GM12801 (cell line): ENCODE data around the gene TSGA10IP.

Source experiments
- TF ChIP-seq, protein P1 (sequence below): IDR thresholded peaks from one replicate; pipeline ENCODE4 v1.5.1; 2011; ENCODE audit warnings: control low read depth; ENCODE audit not compliant: insufficient read length; ENCODE audit errors: extremely low read depth

The TSGA10IP gene

DNA sequence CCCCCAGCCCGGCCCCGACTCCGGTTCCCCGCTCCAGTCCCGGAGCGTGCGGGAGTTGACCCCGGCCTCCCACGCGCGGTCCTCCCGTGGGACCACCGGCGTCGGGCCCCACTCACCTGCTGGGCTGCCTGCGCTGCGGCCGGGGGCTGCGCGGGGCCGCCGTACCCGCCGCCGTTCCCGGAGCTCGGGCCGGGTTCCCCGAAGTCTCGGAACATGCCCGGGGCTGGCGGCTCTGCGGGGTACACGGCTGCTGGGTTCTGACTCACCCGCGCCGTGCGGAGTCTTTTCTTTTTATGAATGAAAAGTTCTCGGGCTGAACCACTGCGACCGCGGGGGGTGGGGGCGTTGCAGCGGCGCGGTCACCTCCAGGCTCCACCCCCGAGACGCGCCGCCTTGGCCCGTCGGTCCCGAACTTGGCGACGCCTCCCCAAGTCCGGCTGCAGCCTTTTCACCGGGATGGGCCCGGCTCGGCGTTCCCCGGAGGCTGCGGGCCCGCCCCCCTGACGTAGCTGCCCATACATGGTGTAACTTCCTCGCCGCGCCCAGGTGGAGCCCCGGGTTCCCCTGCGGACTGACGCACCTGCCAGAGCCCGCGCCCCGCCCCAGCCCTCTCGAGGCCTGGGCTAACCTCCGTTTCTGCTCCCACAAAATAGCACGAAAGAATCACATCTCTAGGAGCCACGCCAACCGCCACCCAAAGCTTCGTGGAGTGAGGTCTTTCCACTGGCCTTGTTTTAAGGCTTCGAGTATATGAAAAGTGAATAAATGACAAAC lies 45.0 kb upstream of the TSGA10IP start, which contains the start of gene FOSL1:
FOSL1 (minus strand) TSS at position 264 of the 774 bp plus-strand sequence; CDS start at position 215, 49 bp downstream.
- TF ChIP-seq, protein P1, sequence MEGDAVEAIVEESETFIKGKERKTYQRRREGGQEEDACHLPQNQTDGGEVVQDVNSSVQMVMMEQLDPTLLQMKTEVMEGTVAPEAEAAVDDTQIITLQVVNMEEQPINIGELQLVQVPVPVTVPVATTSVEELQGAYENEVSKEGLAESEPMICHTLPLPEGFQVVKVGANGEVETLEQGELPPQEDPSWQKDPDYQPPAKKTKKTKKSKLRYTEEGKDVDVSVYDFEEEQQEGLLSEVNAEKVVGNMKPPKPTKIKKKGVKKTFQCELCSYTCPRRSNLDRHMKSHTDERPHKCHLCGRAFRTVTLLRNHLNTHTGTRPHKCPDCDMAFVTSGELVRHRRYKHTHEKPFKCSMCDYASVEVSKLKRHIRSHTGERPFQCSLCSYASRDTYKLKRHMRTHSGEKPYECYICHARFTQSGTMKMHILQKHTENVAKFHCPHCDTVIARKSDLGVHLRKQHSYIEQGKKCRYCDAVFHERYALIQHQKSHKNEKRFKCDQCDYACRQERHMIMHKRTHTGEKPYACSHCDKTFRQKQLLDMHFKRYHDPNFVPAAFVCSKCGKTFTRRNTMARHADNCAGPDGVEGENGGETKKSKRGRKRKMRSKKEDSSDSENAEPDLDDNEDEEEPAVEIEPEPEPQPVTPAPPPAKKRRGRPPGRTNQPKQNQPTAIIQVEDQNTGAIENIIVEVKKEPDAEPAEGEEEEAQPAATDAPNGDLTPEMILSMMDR = no peak

DNA sequence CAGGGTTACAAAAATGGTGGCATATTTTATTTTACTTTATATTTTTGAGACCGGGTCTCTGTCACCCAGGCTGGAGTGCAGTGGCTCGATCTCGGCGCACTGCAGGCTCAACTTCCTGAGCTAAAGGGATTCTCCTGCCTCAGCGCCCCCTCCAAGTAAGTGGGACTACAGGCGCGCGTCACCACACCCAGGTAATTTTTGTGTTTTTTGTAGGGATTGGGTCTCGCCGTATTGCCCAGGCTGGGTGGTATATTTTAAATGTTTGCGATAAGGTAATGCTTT lies 44.4 kb upstream of the TSGA10IP start:
- TF ChIP-seq, protein P1 = no peak

DNA sequence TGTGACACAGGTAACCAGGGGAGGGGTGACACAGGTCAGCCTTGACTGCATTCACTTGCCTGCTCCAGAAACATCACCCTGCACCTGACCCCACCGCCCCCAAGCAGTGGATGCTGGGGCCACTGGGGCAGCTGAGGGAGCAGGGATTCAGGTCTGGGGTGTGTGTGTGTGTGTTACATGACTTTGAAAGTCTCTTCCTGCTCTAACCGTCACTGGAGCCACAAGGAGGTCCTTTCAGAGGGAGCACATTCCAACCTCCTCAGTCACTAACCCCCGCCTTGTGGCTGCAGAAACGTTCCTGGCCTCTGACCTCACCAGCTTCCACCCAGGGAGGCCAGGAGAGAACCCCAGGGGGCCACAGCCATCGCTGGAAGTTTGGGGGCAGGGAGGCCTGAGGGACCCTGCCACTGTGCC lies 42.2 kb upstream of the TSGA10IP start:
- TF ChIP-seq, protein P1 = no peak

DNA sequence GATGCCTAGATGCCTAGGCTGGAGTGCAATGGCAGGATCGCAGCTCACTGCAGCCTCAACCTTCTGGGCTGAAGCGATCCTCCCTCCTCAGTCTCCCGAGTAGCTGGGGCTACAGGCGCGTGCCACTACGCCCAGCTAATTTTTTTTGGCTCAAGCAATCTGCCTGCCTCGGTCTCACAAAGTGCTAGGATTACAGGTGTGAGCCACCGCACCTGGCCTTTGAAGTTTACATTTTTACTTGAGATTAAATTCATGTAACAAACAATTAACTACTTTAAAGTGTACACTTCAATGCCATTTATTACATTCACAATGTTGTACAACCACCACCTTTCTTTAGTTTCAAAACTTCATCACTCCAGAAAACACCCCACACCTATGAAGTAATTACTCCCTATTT lies 41.6 kb upstream of the TSGA10IP start:
- TF ChIP-seq, protein P1 = no peak

DNA sequence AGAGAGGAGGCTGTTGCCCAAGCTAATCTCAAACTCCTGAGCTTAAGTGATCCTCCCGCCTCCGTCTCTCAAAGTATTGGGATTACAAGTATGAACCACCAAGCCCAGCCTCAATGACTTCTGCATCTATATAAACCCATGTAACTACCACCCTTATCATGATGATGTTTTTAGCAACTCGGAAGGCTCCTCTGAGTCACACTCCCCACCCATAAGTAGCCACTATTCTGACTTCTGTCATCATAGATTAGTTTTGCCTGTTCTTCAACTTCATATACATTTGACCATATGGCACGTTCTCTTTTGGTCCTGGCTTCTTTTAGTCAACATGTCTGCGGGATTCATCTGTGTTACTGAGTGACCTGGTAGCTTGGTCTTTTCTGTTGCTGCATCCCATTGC lies 38.7 kb upstream of the TSGA10IP start:
- TF ChIP-seq, protein P1 = no peak

DNA sequence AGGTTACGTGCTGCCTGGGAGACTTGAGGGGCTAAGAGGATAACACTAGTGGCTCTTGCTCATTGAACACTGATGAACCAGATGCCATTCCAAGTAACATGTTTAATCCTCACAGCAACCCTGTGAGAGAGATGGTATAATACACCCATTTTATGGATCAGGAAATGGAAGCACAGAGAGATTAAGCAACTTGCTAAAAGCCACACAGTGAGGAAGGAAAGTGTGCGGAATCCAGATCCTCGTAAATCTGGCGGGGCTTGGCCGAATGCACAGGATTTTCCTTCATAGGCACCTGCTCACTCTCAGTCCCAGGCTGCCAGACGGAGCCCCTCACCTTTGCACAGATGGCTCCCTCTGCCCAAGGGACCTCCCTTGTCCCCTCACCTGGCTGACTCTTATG lies 37.4 kb upstream of the TSGA10IP start:
- TF ChIP-seq, protein P1 = no peak

DNA sequence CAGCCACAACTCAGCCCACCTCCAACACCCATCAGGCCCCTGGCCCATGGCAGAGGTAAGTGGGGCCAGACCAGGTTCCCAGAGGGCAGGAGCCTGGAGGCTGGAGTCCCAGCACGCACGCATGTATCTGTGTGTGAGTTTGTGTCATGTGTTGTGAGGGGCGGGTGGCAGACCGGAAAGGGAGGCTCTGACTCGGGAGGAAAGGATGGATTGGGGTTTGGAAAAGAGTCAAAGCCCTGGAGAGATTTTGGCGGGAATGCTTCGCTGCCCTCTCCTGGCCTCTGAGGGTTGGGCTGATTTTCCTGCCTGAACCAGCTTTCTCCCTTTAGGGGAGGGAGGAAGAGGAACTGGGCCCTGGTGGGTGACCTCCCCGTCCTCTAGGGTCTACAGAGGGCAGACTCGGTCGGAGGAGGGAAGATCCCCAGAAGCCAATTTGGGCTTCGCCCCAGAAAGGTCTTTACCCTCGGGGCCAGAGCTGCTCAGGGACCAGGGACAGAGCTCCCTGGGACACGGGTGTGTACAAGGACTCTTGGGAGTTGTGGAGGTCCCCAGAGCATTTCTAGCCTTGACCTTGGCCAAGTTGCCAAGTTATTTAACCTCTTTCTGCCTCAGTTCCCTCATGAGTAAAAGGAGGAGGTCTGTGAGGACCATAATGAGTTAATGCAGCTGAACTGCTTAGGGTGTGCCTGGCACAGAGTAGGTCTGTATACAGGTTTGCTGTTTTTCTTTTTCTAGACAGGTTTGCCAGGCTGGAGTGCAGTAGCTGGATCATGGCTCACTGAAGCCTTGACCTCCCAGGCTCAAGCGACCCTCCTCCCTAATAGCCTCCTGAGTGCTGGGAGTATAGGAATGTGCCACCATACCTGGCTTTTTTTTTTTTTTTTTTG lies 33.4 kb upstream of the TSGA10IP start:
- TF ChIP-seq, protein P1 = no peak
